ENCODE data around the gene GPR137. TPM values are rescaled to one million over a fixed set of nuclear protein-coding genes. Genes with fewer than 3 reads are reported as not detected.

GPR137 gene
- total RNA-seq, 1 experiment from 2014 or later, result 29.5 TPM

DNA sequence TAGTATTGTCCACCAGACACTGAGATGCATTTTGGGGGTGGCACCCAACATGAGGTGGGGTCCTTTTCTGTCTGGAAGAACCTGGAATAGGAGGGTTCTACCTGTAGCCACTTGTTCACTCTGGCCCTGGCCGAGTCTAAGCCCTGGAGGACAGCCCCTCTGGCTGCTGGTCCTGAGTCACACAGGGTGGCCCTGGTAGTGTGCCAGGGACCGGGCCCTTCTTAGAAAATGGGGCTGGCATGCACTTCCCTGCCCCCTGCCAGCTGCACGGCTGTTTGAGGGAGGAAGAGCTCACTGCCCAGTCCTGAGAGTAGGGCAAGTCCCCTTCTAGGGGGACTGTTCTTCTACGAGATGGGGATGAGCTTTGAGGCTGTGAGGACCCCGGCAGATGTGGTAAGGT is 32.2 kb upstream of the GPR137 start:
- no peaks in the 10 kb centered on the region for H3K27me3 ChIP-seq (ENCODE audit: control insufficient read depth, insufficient read depth, low read length)
- DNase-seq, result no peak
- H3K36me3 ChIP-seq (replicated peaks; ENCODE audit: control insufficient read depth, insufficient read depth, low read length), result peaks cover 12% of the 10 kb centered on the region
- H3K4me3 ChIP-seq (ENCODE audit: insufficient read depth, low read depth, low read length), result no peak overlapping the region

GRCh38 chr11:64254326-64254725 is 31.3 kb upstream of the GPR137 start:
- no peak overlapping the region for H3K4me3 ChIP-seq (ENCODE audit: insufficient read depth, low read depth, low read length)
- no peak for DNase-seq
- no peaks in the 10 kb centered on the region for H3K27me3 ChIP-seq (ENCODE audit: control insufficient read depth, insufficient read depth, low read length)
- H3K36me3 ChIP-seq (replicated peaks; ENCODE audit: control insufficient read depth, insufficient read depth, low read length), result peaks cover 16% of the 10 kb centered on the region

GRCh38 chr11:64255135-64256128 is 30.2 kb upstream of the GPR137 start:
- H3K4me3 ChIP-seq (ENCODE audit: insufficient read depth, low read depth, low read length), result no peak overlapping the region

GRCh38 chr11:64256300-64256699 is 29.3 kb upstream of the GPR137 start:
- Histone ChIP-seq H3K4me3 (ENCODE audit: insufficient read depth, low read depth, low read length) (no peak overlapping the region), H3K27me3 (ENCODE audit: control insufficient read depth, insufficient read depth, low read length) (no peaks in the 10 kb centered on the region), H3K36me3 (replicated peaks; ENCODE audit: control insufficient read depth, insufficient read depth, low read length) (peaks cover 23% of the 10 kb centered on the region)
- DNase-seq, result no peak

More at GRCh38 chr11:64255135-64256128, 30.2 kb upstream of the GPR137 start:
- Histone ChIP-seq H3K36me3 (replicated peaks; ENCODE audit: control insufficient read depth, insufficient read depth, low read length) (peaks cover 21% of the 10 kb centered on the region), H3K27me3 (ENCODE audit: control insufficient read depth, insufficient read depth, low read length) (no peaks in the 10 kb centered on the region)
- no peak for DNase-seq

- Histone ChIP-seq H3K27me3 (ENCODE audit: control insufficient read depth, insufficient read depth, low read length) (no peaks in the 10 kb centered on the region), H3K36me3 (replicated peaks; ENCODE audit: control insufficient read depth, insufficient read depth, low read length) (peaks cover 31% of the 10 kb centered on the region), H3K4me3 (ENCODE audit: insufficient read depth, low read depth, low read length) (no peak overlapping the region)
- no peak for DNase-seq
These were observed 27.3 kb upstream of the GPR137 start for GRCh38 chr11:64258356-64258755.

DNA sequence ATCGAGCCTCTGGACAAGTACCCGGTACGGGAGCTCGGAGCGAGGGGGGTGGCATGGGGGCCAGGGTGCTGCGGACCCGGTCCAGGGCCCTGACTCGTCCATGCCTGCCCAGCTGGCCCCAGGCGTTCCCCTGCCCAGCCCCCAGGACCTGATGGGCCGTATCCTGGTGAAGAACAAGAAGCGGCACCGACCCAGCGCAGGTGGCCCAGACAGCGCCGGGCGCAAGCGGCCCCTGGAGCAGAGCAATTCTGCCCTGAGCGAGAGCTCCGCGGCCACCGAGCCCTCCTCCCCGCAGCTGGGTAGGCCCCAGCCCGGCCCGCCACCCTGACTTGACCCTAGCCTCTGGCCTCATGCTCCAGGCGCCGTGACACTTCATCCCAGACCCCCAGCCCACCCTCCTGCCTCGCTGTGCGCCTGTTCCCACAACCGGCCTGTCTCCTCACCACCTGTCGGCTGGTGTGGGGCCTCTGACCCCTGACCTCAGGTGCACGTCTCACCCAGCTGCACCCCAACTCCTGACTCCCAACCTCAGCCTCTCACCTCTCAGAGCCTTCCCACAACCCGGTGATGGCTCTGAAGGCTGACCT is 26.6 kb upstream of the GPR137 start:
- no peaks in the 10 kb centered on the region for H3K27me3 ChIP-seq (ENCODE audit: control insufficient read depth, insufficient read depth, low read length)
- no peak overlapping the region for H3K4me3 ChIP-seq (ENCODE audit: insufficient read depth, low read depth, low read length)
- no peak for DNase-seq
- H3K36me3 ChIP-seq (replicated peaks; ENCODE audit: control insufficient read depth, insufficient read depth, low read length), result peaks cover 32% of the 10 kb centered on the region

GRCh38 chr11:64259533-64260067 is 26.0 kb upstream of the GPR137 start:
- DNase-seq, result no peak
- Histone ChIP-seq H3K27me3 (ENCODE audit: control insufficient read depth, insufficient read depth, low read length) (no peaks in the 10 kb centered on the region), H3K4me3 (ENCODE audit: insufficient read depth, low read depth, low read length) (no peak overlapping the region), H3K36me3 (replicated peaks; ENCODE audit: control insufficient read depth, insufficient read depth, low read length) (peaks cover 33% of the 10 kb centered on the region)

GRCh38 chr11:64260147-64260708 is 25.4 kb upstream of the GPR137 start:
- Histone ChIP-seq H3K4me3 (ENCODE audit: insufficient read depth, low read depth, low read length) (no peak overlapping the region), H3K27me3 (ENCODE audit: control insufficient read depth, insufficient read depth, low read length) (no peaks in the 10 kb centered on the region), H3K36me3 (replicated peaks; ENCODE audit: control insufficient read depth, insufficient read depth, low read length) (peaks cover 35% of the 10 kb centered on the region)
- DNase-seq, result no peak

DNA sequence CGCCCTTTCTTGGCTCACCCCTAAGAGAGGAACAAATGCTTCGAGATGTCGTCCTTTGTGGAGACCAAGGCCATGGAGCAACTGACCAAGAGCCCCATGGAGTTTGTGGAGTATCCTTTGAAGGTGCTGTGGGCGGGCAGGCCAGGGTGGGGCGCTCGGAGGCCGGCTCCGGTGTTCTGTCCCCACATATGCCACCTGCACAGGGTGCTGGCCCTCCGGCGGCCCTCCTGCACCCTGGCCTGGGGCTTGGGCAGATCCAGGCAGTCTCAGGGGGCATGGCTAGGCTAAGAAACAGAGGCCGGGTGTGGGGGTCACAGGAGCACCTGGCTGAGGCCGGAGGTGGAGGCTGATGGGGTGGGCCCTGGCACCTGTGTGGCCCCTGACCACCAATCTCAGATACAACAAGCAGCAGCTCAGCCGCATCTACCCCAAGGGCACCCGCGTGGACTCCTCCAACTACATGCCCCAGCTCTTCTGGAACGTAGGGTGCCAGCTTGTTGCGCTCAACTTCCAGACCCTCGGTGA is 24.0 kb upstream of the GPR137 start:
- peaks cover 35% of the 10 kb centered on the region for H3K36me3 ChIP-seq (replicated peaks; ENCODE audit: control insufficient read depth, insufficient read depth, low read length)
- H3K4me3 ChIP-seq (ENCODE audit: insufficient read depth, low read depth, low read length), result no peak overlapping the region
- no peak for DNase-seq
- no peaks in the 10 kb centered on the region for H3K27me3 ChIP-seq (ENCODE audit: control insufficient read depth, insufficient read depth, low read length)

DNA sequence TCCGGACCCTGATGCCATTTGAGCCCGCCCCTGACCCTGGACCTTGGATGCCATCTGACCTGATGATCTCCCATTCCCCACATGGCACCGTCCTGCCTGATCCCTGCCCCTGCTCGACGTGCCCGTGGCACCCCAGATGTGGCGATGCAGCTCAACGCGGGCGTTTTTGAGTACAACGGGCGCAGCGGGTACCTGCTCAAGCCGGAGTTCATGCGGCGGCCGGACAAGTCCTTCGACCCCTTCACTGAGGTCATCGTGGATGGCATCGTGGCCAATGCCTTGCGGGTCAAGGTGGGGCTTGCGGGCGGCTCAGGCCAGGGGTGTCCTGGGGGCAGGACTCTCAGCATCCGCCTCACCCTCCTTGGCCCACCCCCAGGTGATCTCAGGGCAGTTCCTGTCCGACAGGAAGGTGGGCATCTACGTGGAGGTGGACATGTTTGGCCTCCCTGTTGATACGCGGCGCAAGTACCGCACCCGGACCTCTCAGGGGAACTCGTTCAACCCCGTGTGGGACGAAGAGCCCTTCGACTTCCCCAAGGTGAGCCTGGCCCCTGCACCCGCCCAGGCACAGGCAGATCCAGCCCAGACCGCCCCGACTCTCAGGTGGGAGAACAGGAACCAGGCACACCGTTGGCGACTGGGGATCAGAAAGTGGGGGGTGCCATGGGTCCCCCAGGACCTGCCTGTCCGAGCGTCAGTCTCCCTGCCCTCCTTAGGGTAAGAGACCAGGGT is 23.2 kb upstream of the GPR137 start:
- no peak for DNase-seq
- Histone ChIP-seq H3K4me3 (ENCODE audit: insufficient read depth, low read depth, low read length) (no peak overlapping the region), H3K27me3 (ENCODE audit: control insufficient read depth, insufficient read depth, low read length) (no peaks in the 10 kb centered on the region), H3K36me3 (replicated peaks; ENCODE audit: control insufficient read depth, insufficient read depth, low read length) (peaks cover 34% of the 10 kb centered on the region)

GRCh38 chr11:64263021-64263946 is 22.4 kb upstream of the GPR137 start:
- peak; percentile 80 for DNase-seq
- peaks cover 32% of the 10 kb centered on the region for H3K36me3 ChIP-seq (replicated peaks; ENCODE audit: control insufficient read depth, insufficient read depth, low read length)
- H3K27me3 ChIP-seq (ENCODE audit: control insufficient read depth, insufficient read depth, low read length), result no peaks in the 10 kb centered on the region
- no peak overlapping the region for H3K4me3 ChIP-seq (ENCODE audit: insufficient read depth, low read depth, low read length)

DNA sequence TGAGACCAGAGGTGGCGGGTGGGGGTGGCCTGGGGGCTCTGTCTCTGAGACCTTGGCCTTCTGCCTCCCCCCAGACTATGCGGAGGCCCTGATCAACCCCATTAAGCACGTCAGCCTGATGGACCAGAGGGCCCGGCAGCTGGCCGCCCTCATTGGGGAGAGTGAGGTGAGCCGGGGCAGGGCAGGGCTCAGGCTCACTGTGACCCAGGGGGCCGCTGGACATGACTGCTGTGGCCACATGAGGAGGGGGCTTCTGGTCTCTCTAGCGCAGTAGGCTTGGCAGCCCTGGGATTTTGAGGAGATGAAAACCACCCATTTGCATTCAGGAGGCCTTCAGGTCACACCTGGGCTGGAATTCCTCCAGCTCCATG is 21.7 kb upstream of the GPR137 start:
- no peak for DNase-seq
- H3K36me3 ChIP-seq (replicated peaks; ENCODE audit: control insufficient read depth, insufficient read depth, low read length), result peaks cover 29% of the 10 kb centered on the region
- no peaks in the 10 kb centered on the region for H3K27me3 ChIP-seq (ENCODE audit: control insufficient read depth, insufficient read depth, low read length)
- no peak overlapping the region for H3K4me3 ChIP-seq (ENCODE audit: insufficient read depth, low read depth, low read length)

- DNase-seq, result no peak
- peaks cover 27% of the 10 kb centered on the region for H3K36me3 ChIP-seq (replicated peaks; ENCODE audit: control insufficient read depth, insufficient read depth, low read length)
- no peaks in the 10 kb centered on the region for H3K27me3 ChIP-seq (ENCODE audit: control insufficient read depth, insufficient read depth, low read length)
- H3K4me3 ChIP-seq (ENCODE audit: insufficient read depth, low read depth, low read length), result no peak overlapping the region
These were observed 21.2 kb upstream of the GPR137 start for GRCh38 chr11:64264371-64264852.

Data from H7 (cell line).